Stimulated activated naive CD8-positive, alpha-beta T cell treated with anti-CD3 and anti-CD28 coated beads, Interleukin-15, amount 100 ng/mL, for 72 hours (primary cell): ENCODE results near the gene BUD23.
A peak's percentile ranks its signal among the peaks of the same experiment; 100 is the strongest.
"Not testable (repeated sequence)": the region's sequence is repeated elsewhere in the genome, so short reads cannot be mapped to it uniquely, and the experiment has no call there.

Experiments used
- ATAC-seq: fragments of 150-1000 bp; cut with Tn5 transposase; 2 replicates; pipeline ENCODE4 v1.10.0; 2021; ENCODE audit warnings: mild to moderate bottlenecking, moderate library complexity
- DNase-seq, 2 donors: peaks; one replicate each; pipeline ENCODE4 v3.0.0; 2021 to 2022
- H3K27ac Mint-ChIP-seq, 2 donors: one replicate each; pipeline ENCODE4 v1.8.0; 2022; ENCODE audit warnings: mild to moderate bottlenecking in 2 of 2, mixed read lengths in 2 of 2, moderate library complexity in 2 of 2
- H3K27me3 Mint-ChIP-seq: one replicate; pipeline ENCODE4 v1.8.0; 2022; ENCODE audit warnings: mixed read lengths
- H3K4me1 Mint-ChIP-seq: one replicate; pipeline ENCODE4 v1.8.0; 2022; ENCODE audit warnings: mild to moderate bottlenecking, mixed read lengths
- H3K4me3 Mint-ChIP-seq, 2 donors: one replicate each; pipeline ENCODE4 v1.8.0; 2022; ENCODE audit warnings: mild to moderate bottlenecking in 2 of 2, mixed read lengths in 2 of 2, moderate library complexity in 1 of 2
- H3K9me3 Mint-ChIP-seq, 2 donors: one replicate each; pipeline ENCODE4 v1.8.0; 2022; ENCODE audit warnings: mixed read lengths in 2 of 2

BUD23 gene

GRCh38 chr7:73655309-73655708, 28.1 kb upstream of the BUD23 start:
- DNase-seq, H3K4me1 Mint-ChIP-seq, H3K9me3 Mint-ChIP-seq, H3K4me3 Mint-ChIP-seq, ATAC-seq, H3K27ac Mint-ChIP-seq: not testable (repeated sequence)
- H3K27me3 Mint-ChIP-seq, result peaks cover 37% of the 10 kb centered on the region

- DNase-seq, result no peak
- no peak overlapping the region for H3K4me3 Mint-ChIP-seq
- no peak overlapping the region for H3K27ac Mint-ChIP-seq
- no peak for ATAC-seq
- peaks cover 0 to 6% of the 10 kb centered on the region in 2 donors for H3K9me3 Mint-ChIP-seq
- peaks cover 49% of the 10 kb centered on the region for H3K27me3 Mint-ChIP-seq
- H3K4me1 Mint-ChIP-seq, result no peaks in the 10 kb centered on the region
Observed at GRCh38 chr7:73659983-73660382, 23.4 kb upstream of the BUD23 start.

GRCh38 chr7:73660594-73660993, 22.8 kb upstream of the BUD23 start:
- peaks cover 48% of the 10 kb centered on the region for H3K27me3 Mint-ChIP-seq
- not testable (repeated sequence) for H3K4me3 Mint-ChIP-seq

GRCh38 chr7:73663033-73663432, 20.4 kb upstream of the BUD23 start:
- DNase-seq (no peak), ATAC-seq (no peak)
- Mint-ChIP-seq H3K9me3 (peaks cover 0 to 6% of the 10 kb centered on the region in 2 donors), H3K4me3 (no peak overlapping the region), H3K27ac (no peak overlapping the region), H3K27me3 (peaks cover 58% of the 10 kb centered on the region), H3K4me1 (peaks cover 6% of the 10 kb centered on the region)

More at GRCh38 chr7:73660594-73660993, 22.8 kb upstream of the BUD23 start:
- not testable (repeated sequence) for DNase-seq, ATAC-seq, H3K27ac Mint-ChIP-seq, H3K9me3 Mint-ChIP-seq, H3K4me1 Mint-ChIP-seq

GRCh38 chr7:73667344-73668102, 15.9 kb upstream of the BUD23 start, which contains the start of gene VPS37D:
Gene VPS37D, plus strand, starts transcription at chr7:73667831. Its CDS starts 128 bp downstream, at chr7:73667959.
- H3K4me3 Mint-ChIP-seq, result peak within 1 kb of the TSS; percentile 78 to 79
- peak; percentile 90 to 95 for DNase-seq
- peaks cover 13% of the 10 kb centered on the region for H3K4me1 Mint-ChIP-seq
- H3K9me3 Mint-ChIP-seq, result peaks cover 0 to 6% of the 10 kb centered on the region in 2 donors
- H3K27ac Mint-ChIP-seq, result peak within 1 kb of the TSS in 1 of 2 donors; percentile 40
- peaks cover 75% of the 10 kb centered on the region for H3K27me3 Mint-ChIP-seq
- ATAC-seq, result peak; percentile 91

GRCh38 chr7:73668103-73668885, 15.1 kb upstream of the BUD23 start:
- peak overlapping the region; percentile 76 to 78 for H3K4me3 Mint-ChIP-seq
- peak overlapping the region in 1 of 2 donors; percentile 40 for H3K27ac Mint-ChIP-seq
- DNase-seq (peak in 1 of 2 donors; percentile 15), ATAC-seq (peak; percentile 33)
- peaks cover 69% of the 10 kb centered on the region for H3K27me3 Mint-ChIP-seq
- peaks cover 0 to 2% of the 10 kb centered on the region in 2 donors for H3K9me3 Mint-ChIP-seq
- peaks cover 13% of the 10 kb centered on the region for H3K4me1 Mint-ChIP-seq

- no peak for ATAC-seq
- H3K4me1 Mint-ChIP-seq, result peaks cover 13% of the 10 kb centered on the region
- no peaks in the 10 kb centered on the region for H3K9me3 Mint-ChIP-seq
- H3K4me3 Mint-ChIP-seq, result peak overlapping the region; percentile 50 to 76
- no peak overlapping the region for H3K27ac Mint-ChIP-seq
- no peak for DNase-seq
- peaks cover 64% of the 10 kb centered on the region for H3K27me3 Mint-ChIP-seq
Observed at GRCh38 chr7:73668886-73669230, 14.5 kb upstream of the BUD23 start.

- DNase-seq (no peak), ATAC-seq (no peak)
- Mint-ChIP-seq H3K4me3 (no peak overlapping the region), H3K27me3 (peaks cover 59% of the 10 kb centered on the region), H3K4me1 (peaks cover 13% of the 10 kb centered on the region), H3K9me3 (no peaks in the 10 kb centered on the region), H3K27ac (peak overlapping the region in 1 of 2 donors; percentile 72)
Observed at GRCh38 chr7:73669288-73669701, 14.1 kb upstream of the BUD23 start.

GRCh38 chr7:73669858-73670385, 13.5 kb upstream of the BUD23 start:
- Mint-ChIP-seq H3K9me3 (no peaks in the 10 kb centered on the region), H3K4me1 (peaks cover 13% of the 10 kb centered on the region), H3K27ac (no peak overlapping the region), H3K27me3 (peaks cover 53% of the 10 kb centered on the region), H3K4me3 (no peak overlapping the region)
- DNase-seq (no peak), ATAC-seq (no peak)

- Mint-ChIP-seq H3K9me3 (no peaks in the 10 kb centered on the region), H3K27me3 (peaks cover 41% of the 10 kb centered on the region), H3K4me3 (no peak overlapping the region), H3K27ac (no peak overlapping the region), H3K4me1 (peaks cover 13% of the 10 kb centered on the region)
- DNase-seq (no peak), ATAC-seq (no peak)
Observed at GRCh38 chr7:73671322-73671661, 12.1 kb upstream of the BUD23 start.

- no peak overlapping the region for H3K4me3 Mint-ChIP-seq
- peaks cover 37% of the 10 kb centered on the region for H3K27me3 Mint-ChIP-seq
- DNase-seq (no peak), ATAC-seq (no peak)
- H3K4me1 Mint-ChIP-seq, result peaks cover 13% of the 10 kb centered on the region
- no peaks in the 10 kb centered on the region for H3K9me3 Mint-ChIP-seq
- H3K27ac Mint-ChIP-seq, result no peak overlapping the region
Observed at GRCh38 chr7:73671857-73672445, 11.4 kb upstream of the BUD23 start.

- ATAC-seq, result no peak
- no peak for DNase-seq
Observed at GRCh38 chr7:73674468-73675124, 8.8 kb upstream of the BUD23 start.

GRCh38 chr7:73676062-73676461, 7.3 kb upstream of the BUD23 start:
- not testable (repeated sequence) for ATAC-seq, DNase-seq, H3K9me3 Mint-ChIP-seq, H3K4me3 Mint-ChIP-seq, H3K27ac Mint-ChIP-seq
- Mint-ChIP-seq H3K4me1 (peaks cover 18% of the 10 kb centered on the region), H3K27me3 (peaks cover 11% of the 10 kb centered on the region)

More at GRCh38 chr7:73674468-73675124, 8.8 kb upstream of the BUD23 start:
- no peak overlapping the region for H3K27ac Mint-ChIP-seq
- peaks cover 21% of the 10 kb centered on the region for H3K27me3 Mint-ChIP-seq
- peaks cover 8% of the 10 kb centered on the region for H3K4me1 Mint-ChIP-seq
- no peaks in the 10 kb centered on the region for H3K9me3 Mint-ChIP-seq
- no peak overlapping the region for H3K4me3 Mint-ChIP-seq

GRCh38 chr7:73678862-73679261, 4.5 kb upstream of the BUD23 start:
- no peak overlapping the region for H3K4me3 Mint-ChIP-seq

GRCh38 chr7:73679709-73680108, 3.7 kb upstream of the BUD23 start:
- Mint-ChIP-seq H3K27ac (no peak overlapping the region), H3K4me3 (no peak overlapping the region), H3K27me3 (no peaks in the 10 kb centered on the region), H3K4me1 (peaks cover 40% of the 10 kb centered on the region), H3K9me3 (no peaks in the 10 kb centered on the region)
- DNase-seq, result no peak
- ATAC-seq, result no peak

More at GRCh38 chr7:73678862-73679261, 4.5 kb upstream of the BUD23 start:
- DNase-seq (no peak), ATAC-seq (no peak)
- Mint-ChIP-seq H3K9me3 (no peaks in the 10 kb centered on the region), H3K4me1 (peaks cover 37% of the 10 kb centered on the region), H3K27ac (no peak overlapping the region), H3K27me3 (no peaks in the 10 kb centered on the region)
